ENCODE measurements around the gene FSHR.

The FSHR gene

DNA sequence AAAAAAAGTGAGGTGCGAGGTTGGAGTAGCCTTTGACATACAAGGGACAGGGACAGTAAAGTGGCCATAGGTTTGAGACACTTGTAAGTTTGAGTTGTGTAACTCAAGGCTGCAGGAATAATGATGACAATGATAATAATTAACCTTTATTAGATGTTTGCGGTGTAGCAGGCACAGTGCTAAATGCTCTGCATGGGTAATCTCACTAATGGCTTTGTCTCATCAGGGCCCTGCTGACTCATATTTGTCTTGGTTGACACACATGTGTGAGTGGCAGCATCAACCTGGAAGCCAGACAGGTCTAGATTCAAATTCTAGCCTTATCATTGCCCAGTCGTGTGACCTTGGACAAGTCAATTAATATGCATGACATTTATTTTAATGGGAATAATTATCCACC lies 126.2 kb downstream of the FSHR start:
- DNase-seq: no peak

DNA sequence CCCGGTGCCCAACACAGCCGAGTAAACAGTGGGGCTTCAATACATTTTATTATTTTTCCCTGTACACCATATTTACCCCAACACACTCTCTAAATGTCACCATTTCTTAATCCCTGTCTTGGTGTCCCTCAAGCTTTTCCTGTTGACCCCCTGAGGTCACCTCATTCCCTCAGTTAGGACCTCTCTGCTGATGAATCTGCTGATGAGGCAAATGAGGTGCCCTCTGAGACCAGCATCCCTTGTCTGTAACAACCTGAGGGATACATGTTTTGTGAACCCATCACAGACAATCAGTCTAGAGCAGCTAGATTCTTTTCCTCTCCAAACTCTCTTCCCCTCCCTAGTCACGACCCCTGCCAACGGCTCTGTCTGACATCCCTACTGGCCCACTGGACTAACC lies 127.6 kb downstream of the FSHR start:
- DNase-seq: no peak

GRCh38 chr2:49021271-49021670 lies 133.0 kb downstream of the FSHR start:
- DNase-seq: no peak

DNA sequence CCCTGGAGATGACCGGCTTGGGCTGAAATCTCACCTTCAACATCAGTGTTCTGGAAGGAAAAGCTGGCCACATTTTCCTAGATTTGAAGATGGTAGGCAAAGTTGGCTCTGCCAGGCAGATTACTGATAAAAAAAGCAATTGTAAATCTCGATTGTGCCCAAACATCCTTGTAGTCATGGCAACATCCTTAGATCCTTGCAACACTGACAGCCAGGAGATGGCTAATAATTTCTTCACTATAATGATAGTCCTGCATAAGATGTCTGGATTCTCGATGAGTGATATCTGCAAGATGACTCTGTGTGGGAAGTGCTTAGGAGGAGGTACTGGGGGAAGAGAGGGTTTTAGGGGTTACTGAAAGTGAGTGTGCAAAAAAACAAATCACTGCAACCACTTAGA lies 149.1 kb downstream of the FSHR start:
- no peak for DNase-seq

DNA sequence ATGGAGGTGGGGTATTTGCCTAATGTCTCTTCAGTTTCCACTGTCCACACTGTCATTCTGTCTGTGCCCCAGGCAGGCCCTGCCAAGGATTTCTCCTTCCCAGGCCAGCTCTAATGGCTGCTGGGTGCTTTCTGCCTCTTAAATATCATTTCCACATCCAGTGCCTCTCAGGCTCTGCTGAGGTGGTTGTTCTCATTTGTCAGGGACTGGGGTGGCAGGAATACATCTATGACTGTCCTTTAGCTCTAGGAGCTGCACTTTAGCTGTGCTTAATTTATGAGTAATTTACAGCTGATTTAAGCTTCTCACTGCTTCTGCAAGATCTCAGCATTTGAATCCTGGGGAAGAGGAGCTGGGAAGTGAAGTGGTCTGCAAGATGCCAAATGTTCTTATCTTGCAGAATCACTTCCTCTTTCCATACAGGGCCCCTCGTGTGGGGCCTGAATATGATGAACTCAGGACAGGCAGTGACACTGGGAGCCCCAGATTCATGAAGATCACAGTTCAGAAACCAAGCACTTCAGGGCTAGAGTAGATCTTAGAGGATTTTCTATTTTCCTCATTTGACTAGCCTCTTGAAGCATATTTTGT lies 150.2 kb downstream of the FSHR start:
- no peak for DNase-seq

- no peak for DNase-seq
Measured at GRCh38 chr2:49003201-49003600, 151.1 kb downstream of the FSHR start.

DNA sequence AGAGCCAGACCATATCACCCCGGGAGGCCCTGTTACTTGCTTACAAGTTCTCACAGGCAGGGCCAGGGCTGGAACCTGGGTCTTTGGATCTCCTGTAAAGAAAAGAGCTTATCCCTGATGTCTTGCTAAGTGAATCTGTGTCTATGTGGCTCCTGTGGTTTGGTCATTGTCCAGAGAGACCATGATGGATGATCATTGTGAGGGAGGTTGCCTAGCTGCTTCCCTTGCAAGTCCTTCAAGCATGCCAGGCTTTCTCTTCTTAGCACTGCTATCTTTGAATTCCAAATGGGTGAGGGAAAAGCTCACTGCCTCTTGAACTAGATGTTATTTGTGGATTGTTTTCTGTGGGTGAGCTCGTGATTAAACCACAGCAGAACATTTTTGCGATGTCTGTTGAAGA lies 151.6 kb downstream of the FSHR start:
- peak; percentile 13 for DNase-seq

- no peak for DNase-seq
Measured at GRCh38 chr2:49000695-49001094, 153.6 kb downstream of the FSHR start.

- no peak for DNase-seq
Measured at GRCh38 chr2:48998449-48998848, 155.9 kb downstream of the FSHR start.

DNA sequence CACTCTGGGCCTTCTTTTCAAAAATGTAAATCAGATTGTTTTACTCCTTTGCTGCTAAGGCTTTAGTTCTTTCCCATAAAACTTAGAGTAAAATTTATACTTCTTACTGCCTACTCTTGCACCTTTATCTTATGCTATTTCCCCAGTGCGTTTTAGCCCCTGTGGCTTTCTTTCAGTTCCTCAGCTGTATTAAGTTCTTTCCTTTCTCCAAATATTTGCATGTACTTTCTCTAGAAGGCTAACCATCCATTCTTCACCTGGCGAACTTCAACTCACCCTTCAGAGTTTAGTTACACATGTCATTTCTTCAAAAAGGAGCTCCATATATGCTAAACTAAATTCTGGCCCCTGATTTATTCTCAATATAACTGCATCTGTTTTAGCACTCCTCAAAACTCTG lies 160.7 kb downstream of the FSHR start:
- no peak for DNase-seq

DNA sequence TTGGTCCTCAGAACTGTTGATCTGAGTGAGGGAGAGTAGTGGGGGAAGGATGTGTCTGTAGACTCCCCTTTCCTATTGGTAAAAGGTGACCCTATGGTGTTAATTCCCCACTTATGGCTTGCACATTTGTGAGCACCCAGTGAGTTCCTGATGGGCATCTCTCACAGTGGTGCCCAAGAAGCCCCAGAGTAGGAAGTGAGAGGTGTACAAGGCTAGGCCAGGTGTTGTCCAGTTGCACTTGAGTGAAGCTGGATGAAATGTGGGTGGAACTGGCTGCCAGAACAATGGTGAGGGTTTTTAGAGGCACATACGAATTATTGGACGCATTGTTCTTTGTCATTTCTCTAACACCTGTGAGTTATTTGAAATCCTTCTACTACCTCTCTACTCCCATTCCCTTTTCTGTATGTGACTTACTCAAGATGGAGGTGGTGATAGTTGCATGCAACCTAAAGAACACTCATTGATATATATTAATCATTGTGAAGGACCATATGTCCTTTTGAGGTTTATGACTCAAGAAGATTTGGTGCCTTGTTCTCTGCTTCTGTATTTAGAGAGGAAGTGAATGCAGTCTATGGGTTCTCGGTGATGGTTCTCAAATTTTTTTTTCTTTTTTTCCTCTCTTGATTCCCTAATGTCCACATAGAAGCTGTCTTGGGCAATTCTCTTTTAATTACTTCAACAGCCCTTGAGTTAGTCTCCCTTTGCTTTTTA lies 162.7 kb downstream of the FSHR start:
- DNase-seq: no peak

DNA sequence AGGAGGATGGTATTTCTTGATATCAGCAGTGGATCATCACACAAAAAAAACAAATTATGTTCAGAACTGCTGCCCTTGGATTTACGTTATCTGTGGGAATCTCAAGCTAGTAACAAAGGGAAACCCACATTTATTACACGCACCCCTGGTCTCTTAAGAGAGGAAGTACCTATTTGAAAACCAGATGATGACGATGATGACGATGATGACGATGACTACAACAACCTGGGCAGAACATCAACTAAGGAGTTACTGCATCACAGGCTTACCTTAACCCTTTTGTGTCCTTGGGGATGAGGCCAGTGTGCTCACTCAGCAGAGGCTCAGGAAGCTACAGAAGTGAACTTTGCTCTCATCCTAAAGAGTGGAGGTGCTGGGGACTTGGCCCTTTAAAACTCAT lies 169.4 kb downstream of the FSHR start:
- DNase-seq: no peak

DNA sequence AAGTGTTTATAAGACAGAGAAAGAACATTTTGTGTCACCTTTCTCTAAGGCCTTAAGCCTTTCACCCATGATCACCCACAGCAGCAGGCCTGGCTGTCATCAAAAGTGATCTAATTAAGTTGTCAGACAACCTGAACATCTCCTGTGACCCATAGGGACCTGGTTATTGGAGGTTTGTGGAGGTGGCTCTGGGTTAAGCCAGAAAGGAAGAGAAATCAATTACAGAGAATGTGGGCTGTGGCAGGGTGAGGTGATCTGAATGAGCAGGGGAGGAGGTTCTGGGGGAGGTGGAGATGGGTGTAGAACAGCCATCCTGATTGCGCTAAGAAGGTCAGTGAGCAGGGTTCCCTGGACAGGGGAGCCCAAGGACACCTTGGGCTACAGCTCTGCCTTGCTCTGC lies 170.8 kb downstream of the FSHR start:
- no peak for DNase-seq

DNA sequence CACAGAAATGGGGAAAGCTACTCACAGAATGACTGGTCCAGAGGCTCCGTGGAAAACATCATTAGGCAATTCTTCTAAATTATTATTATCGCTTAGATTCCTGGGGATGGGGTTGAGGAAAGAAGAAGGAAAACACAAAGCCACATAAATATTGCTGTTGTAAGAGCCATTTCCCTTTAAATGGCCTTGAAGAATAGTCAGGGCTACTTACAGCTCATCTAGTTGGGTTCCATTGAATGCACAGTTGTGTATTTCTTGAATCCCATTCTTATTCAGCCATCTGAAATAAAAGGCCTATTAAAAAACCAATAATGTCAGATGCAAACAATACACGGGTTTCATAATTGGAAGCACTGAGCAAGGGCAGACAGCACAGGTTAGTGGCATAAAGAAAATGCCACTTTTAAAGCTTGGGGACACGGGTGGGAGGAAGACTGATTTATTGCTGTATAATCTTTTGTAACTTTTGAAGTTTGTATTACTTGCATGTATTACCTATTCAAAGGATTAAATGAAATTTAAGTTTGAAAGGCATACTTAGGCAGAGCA lies 171.4 kb downstream of the FSHR start:
- no peak for DNase-seq

- DNase-seq: no peak
Measured at GRCh38 chr2:48980846-48981245, 173.5 kb downstream of the FSHR start.

GRCh38 chr2:48979691-48980090 lies 174.6 kb downstream of the FSHR start:
- no peak for DNase-seq

GRCh38 chr2:48978131-48978530 lies 176.2 kb downstream of the FSHR start:
- DNase-seq: no peak

- DNase-seq: no peak
Measured at GRCh38 chr2:48971801-48972200, 182.5 kb downstream of the FSHR start.

- no peak for DNase-seq
Measured at GRCh38 chr2:48968011-48968410, 186.3 kb downstream of the FSHR start.

- DNase-seq: no peak
Measured at GRCh38 chr2:48965204-48965603, 189.1 kb downstream of the FSHR start.

DNA sequence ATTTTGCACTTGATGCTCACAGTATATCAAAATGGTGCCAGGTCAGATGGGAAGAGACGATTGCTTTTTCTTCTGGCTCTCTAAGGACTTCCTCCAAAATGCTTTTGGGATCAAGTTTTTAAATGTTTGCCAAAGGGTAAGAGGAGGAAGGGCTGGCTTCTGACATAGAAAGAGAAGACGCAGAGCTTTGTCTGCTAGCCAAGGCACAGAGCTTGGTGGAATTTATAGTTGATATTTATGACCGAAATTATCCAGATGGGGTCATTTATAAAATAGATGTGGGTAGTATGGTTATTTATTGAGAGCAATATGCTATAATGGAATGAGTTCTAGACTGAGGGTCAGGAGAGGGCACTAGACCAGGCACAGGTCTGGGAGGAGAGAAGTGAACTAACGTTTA lies 193.3 kb downstream of the FSHR start:
- DNase-seq: no peak

DNA sequence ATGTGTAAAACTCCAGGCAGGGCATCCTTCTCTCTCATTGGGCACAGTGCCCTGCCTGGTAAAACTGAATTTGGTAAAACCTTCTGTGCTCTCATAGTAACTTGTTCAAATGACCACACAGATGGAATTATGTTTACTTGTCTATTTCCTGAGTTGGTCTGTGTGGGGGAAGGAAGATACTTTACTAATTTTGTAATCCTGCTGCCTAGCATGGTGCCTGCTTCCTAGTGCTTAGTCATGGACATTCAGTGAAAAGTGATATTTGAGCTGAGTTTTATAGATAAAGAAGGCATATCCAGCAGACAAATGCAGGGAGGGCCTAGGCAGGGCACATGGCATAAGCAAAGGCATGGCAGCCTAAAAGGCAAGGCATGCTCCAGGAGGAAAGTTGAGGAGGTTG lies 199.4 kb downstream of the FSHR start:
- DNase-seq: no peak

GRCh38 chr2:48954311-48954710 lies 200.0 kb downstream of the FSHR start:
- DNase-seq: no peak

- DNase-seq: no peak
Measured at GRCh38 chr2:48952614-48953013, 201.7 kb downstream of the FSHR start.

DNA sequence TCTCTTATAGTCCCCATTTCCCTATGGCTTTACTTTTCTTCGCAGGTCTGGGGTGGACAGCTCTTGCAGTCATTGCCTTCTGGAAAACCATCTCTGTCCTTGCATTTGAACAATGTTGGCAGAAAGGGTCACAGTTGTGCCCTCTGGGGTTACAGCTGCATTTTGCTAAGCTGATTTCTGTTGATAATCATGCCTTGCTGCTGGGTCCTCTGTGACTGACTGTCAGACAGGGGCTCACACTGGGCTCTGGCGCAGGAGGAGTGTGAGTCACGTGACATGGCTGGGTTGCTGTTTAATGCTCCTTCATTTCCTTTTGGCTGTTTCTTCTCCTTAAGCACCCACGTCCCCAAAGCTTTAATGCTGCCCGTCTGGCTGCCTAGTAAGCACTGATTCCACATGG lies 202.2 kb downstream of the FSHR start:
- DNase-seq: no peak

Measured in DMS79 (cell line).